Measurements from ENCODE around the gene HVCN1.
A peak's percentile ranks its signal among the peaks of the same experiment; 100 is the strongest.

The HVCN1 gene

GRCh38 chr12:110699591-110700445 is 10.9 kb upstream of the HVCN1 start:
- Histone ChIP-seq H3K36me3 (ENCODE audit: control insufficient read depth in 2 of 2, insufficient read depth in 2 of 2, low read length in 2 of 2) (no peaks in the 10 kb centered on the region), H3K4me1 (ENCODE audit: control insufficient read depth, insufficient read depth, low read length) (peaks cover 7% of the 10 kb centered on the region), H3K4me3 (ENCODE audit: low read length in 2 of 2) (no peak overlapping the region), H3K9ac (ENCODE audit: low read length in 2 of 2) (no peak overlapping the region), H3K9me3 (ENCODE audit: control insufficient read depth in 2 of 2, low read length in 2 of 2) (no peaks in the 10 kb centered on the region), H3K27ac (ENCODE audit: low read length) (no peak overlapping the region), H3K27me3 (ENCODE audit: control insufficient read depth in 1 of 2, insufficient read depth in 2 of 2, low read length in 2 of 2) (no peaks in the 10 kb centered on the region)

GRCh38 chr12:110698171-110698902 is 9.4 kb upstream of the HVCN1 start:
- no peaks in the 10 kb centered on the region for H3K27me3 ChIP-seq (ENCODE audit: control insufficient read depth in 1 of 2, insufficient read depth in 2 of 2, low read length in 2 of 2)
- peak overlapping the region in 1 of 2 donors; percentile 58 for H3K4me3 ChIP-seq (ENCODE audit: low read length in 2 of 2)
- H3K27ac ChIP-seq (ENCODE audit: low read length): no peak overlapping the region
- H3K36me3 ChIP-seq (ENCODE audit: control insufficient read depth in 2 of 2, insufficient read depth in 2 of 2, low read length in 2 of 2): no peaks in the 10 kb centered on the region
- H3K9me3 ChIP-seq (ENCODE audit: control insufficient read depth in 2 of 2, low read length in 2 of 2): no peaks in the 10 kb centered on the region
- H3K9ac ChIP-seq (ENCODE audit: low read length in 2 of 2): no peak overlapping the region
- H3K4me1 ChIP-seq (ENCODE audit: control insufficient read depth, insufficient read depth, low read length): peaks cover 7% of the 10 kb centered on the region

- Histone ChIP-seq H3K36me3 (ENCODE audit: control insufficient read depth in 2 of 2, insufficient read depth in 2 of 2, low read length in 2 of 2) (no peaks in the 10 kb centered on the region), H3K27ac (ENCODE audit: low read length) (no peak overlapping the region)
Measured at GRCh38 chr12:110697236-110697635, 8.3 kb upstream of the HVCN1 start.

GRCh38 chr12:110696283-110696682 is 7.4 kb upstream of the HVCN1 start:
- Histone ChIP-seq H3K4me1 (ENCODE audit: control insufficient read depth, insufficient read depth, low read length) (peaks cover 7% of the 10 kb centered on the region), H3K27ac (ENCODE audit: low read length) (no peak overlapping the region), H3K27me3 (ENCODE audit: control insufficient read depth in 1 of 2, insufficient read depth in 2 of 2, low read length in 2 of 2) (no peaks in the 10 kb centered on the region), H3K9me3 (ENCODE audit: control insufficient read depth in 2 of 2, low read length in 2 of 2) (no peaks in the 10 kb centered on the region), H3K36me3 (ENCODE audit: control insufficient read depth in 2 of 2, insufficient read depth in 2 of 2, low read length in 2 of 2) (no peaks in the 10 kb centered on the region), H3K9ac (ENCODE audit: low read length in 2 of 2) (no peak overlapping the region), H3K4me3 (ENCODE audit: low read length in 2 of 2) (no peak overlapping the region)

More at GRCh38 chr12:110697236-110697635, 8.3 kb upstream of the HVCN1 start:
- H3K4me3 ChIP-seq (ENCODE audit: low read length in 2 of 2): no peak overlapping the region
- H3K27me3 ChIP-seq (ENCODE audit: control insufficient read depth in 1 of 2, insufficient read depth in 2 of 2, low read length in 2 of 2): no peaks in the 10 kb centered on the region
- H3K4me1 ChIP-seq (ENCODE audit: control insufficient read depth, insufficient read depth, low read length): peaks cover 7% of the 10 kb centered on the region
- no peaks in the 10 kb centered on the region for H3K9me3 ChIP-seq (ENCODE audit: control insufficient read depth in 2 of 2, low read length in 2 of 2)
- H3K9ac ChIP-seq (ENCODE audit: low read length in 2 of 2): no peak overlapping the region

- Histone ChIP-seq H3K27ac (ENCODE audit: low read length) (no peak overlapping the region), H3K4me1 (ENCODE audit: control insufficient read depth, insufficient read depth, low read length) (peaks cover 12% of the 10 kb centered on the region), H3K36me3 (ENCODE audit: control insufficient read depth in 2 of 2, insufficient read depth in 2 of 2, low read length in 2 of 2) (no peaks in the 10 kb centered on the region)
Measured at GRCh38 chr12:110694330-110694901, 5.5 kb upstream of the HVCN1 start.

GRCh38 chr12:110693731-110694130 is 4.8 kb upstream of the HVCN1 start:
- Histone ChIP-seq H3K9me3 (ENCODE audit: control insufficient read depth in 2 of 2, low read length in 2 of 2) (no peaks in the 10 kb centered on the region), H3K27me3 (ENCODE audit: control insufficient read depth in 1 of 2, insufficient read depth in 2 of 2, low read length in 2 of 2) (no peaks in the 10 kb centered on the region), H3K27ac (ENCODE audit: low read length) (no peak overlapping the region), H3K4me1 (ENCODE audit: control insufficient read depth, insufficient read depth, low read length) (peaks cover 15% of the 10 kb centered on the region), H3K4me3 (ENCODE audit: low read length in 2 of 2) (no peak overlapping the region), H3K9ac (ENCODE audit: low read length in 2 of 2) (no peak overlapping the region), H3K36me3 (ENCODE audit: control insufficient read depth in 2 of 2, insufficient read depth in 2 of 2, low read length in 2 of 2) (no peaks in the 10 kb centered on the region)

More at GRCh38 chr12:110694330-110694901, 5.5 kb upstream of the HVCN1 start:
- H3K27me3 ChIP-seq (ENCODE audit: control insufficient read depth in 1 of 2, insufficient read depth in 2 of 2, low read length in 2 of 2): no peaks in the 10 kb centered on the region
- no peaks in the 10 kb centered on the region for H3K9me3 ChIP-seq (ENCODE audit: control insufficient read depth in 2 of 2, low read length in 2 of 2)
- H3K4me3 ChIP-seq (ENCODE audit: low read length in 2 of 2): no peak overlapping the region
- no peak overlapping the region for H3K9ac ChIP-seq (ENCODE audit: low read length in 2 of 2)

GRCh38 chr12:110690127-110690430 is 1.2 kb upstream of the HVCN1 start:
- Histone ChIP-seq H3K4me1 (ENCODE audit: control insufficient read depth, insufficient read depth, low read length) (peaks cover 17% of the 10 kb centered on the region), H3K36me3 (ENCODE audit: control insufficient read depth in 2 of 2, insufficient read depth in 2 of 2, low read length in 2 of 2) (peaks cover 0 to under 1% of the 10 kb centered on the region in 2 donors), H3K9ac (ENCODE audit: low read length in 2 of 2) (no peak overlapping the region), H3K27ac (ENCODE audit: low read length) (no peak overlapping the region), H3K27me3 (ENCODE audit: control insufficient read depth in 1 of 2, insufficient read depth in 2 of 2, low read length in 2 of 2) (no peaks in the 10 kb centered on the region), H3K9me3 (ENCODE audit: control insufficient read depth in 2 of 2, low read length in 2 of 2) (no peaks in the 10 kb centered on the region), H3K4me3 (ENCODE audit: low read length in 2 of 2) (no peak overlapping the region)

- H3K27me3 ChIP-seq (ENCODE audit: control insufficient read depth in 1 of 2, insufficient read depth in 2 of 2, low read length in 2 of 2): no peaks in the 10 kb centered on the region
- peak overlapping the region; percentile 47 to 60 for H3K9ac ChIP-seq (ENCODE audit: low read length in 2 of 2)
- H3K4me3 ChIP-seq (ENCODE audit: low read length in 2 of 2): peak overlapping the region; percentile 68 to 81
- peaks cover 17% of the 10 kb centered on the region for H3K4me1 ChIP-seq (ENCODE audit: control insufficient read depth, insufficient read depth, low read length)
- peaks cover 0 to 2% of the 10 kb centered on the region in 2 donors for H3K36me3 ChIP-seq (ENCODE audit: control insufficient read depth in 2 of 2, insufficient read depth in 2 of 2, low read length in 2 of 2)
- no peak overlapping the region for H3K27ac ChIP-seq (ENCODE audit: low read length)
- H3K9me3 ChIP-seq (ENCODE audit: control insufficient read depth in 2 of 2, low read length in 2 of 2): no peaks in the 10 kb centered on the region
Measured at GRCh38 chr12:110689281-110690126, 589 bp upstream of the HVCN1 start.

GRCh38 chr12:110687396-110688169 is 1.3 kb downstream of the HVCN1 start:
- Histone ChIP-seq H3K4me3 (ENCODE audit: low read length in 2 of 2) (peak overlapping the region in 1 of 2 donors; percentile 81), H3K36me3 (ENCODE audit: control insufficient read depth in 2 of 2, insufficient read depth in 2 of 2, low read length in 2 of 2) (peaks cover 0 to 2% of the 10 kb centered on the region in 2 donors), H3K9ac (ENCODE audit: low read length in 2 of 2) (no peak overlapping the region), H3K27me3 (ENCODE audit: control insufficient read depth in 1 of 2, insufficient read depth in 2 of 2, low read length in 2 of 2) (no peaks in the 10 kb centered on the region), H3K27ac (ENCODE audit: low read length) (no peak overlapping the region), H3K4me1 (ENCODE audit: control insufficient read depth, insufficient read depth, low read length) (peaks cover 17% of the 10 kb centered on the region), H3K9me3 (ENCODE audit: control insufficient read depth in 2 of 2, low read length in 2 of 2) (no peaks in the 10 kb centered on the region)

All from stomach smooth muscle (tissue), 2 donors.